Measurements from ENCODE around the gene EXT2.

GRCh38 chr11:44149651-44150050 lies 54.2 kb downstream of the EXT2 start:
- TF ChIP-seq GATA2 (IDR thresholded peaks at IDR 0.05; ENCODE audit: low read depth, low read length) (no peak), GATA3 (IDR thresholded peaks at IDR 0.05; ENCODE audit: low read depth, low read length) (no peak)
